Mesendoderm (in vitro differentiated cells): ENCODE data around the gene LRR1.
A peak's percentile ranks its signal among the peaks of the same experiment; 100 is the strongest.
"Not testable (repeated sequence)": the region's sequence is repeated elsewhere in the genome, so short reads cannot be mapped to it uniquely, and the experiment has no call there.

Experiments
- DNase-seq: peaks from one replicate; pipeline ENCODE4 v3.0.0; 2013
- H2AK5ac ChIP-seq: 2 replicates; pipeline ENCODE4 v1.6.1; 2013; ENCODE audit warnings: low read length, inconsistent platforms
- H2BK120ac ChIP-seq: 2 replicates; pipeline ENCODE4 v1.6.1; 2013; ENCODE audit warnings: low read depth, mild to moderate bottlenecking, low read length, moderate library complexity, mixed read lengths
- H2BK15ac ChIP-seq: replicated peaks from 2 replicates; pipeline ENCODE4 v1.6.1; 2013; ENCODE audit warnings: low read depth, mild to moderate bottlenecking, moderate library complexity
- H2BK5ac ChIP-seq: 2 replicates; pipeline ENCODE4 v1.6.1; 2013; ENCODE audit warnings: low read length, inconsistent platforms
- H3K18ac ChIP-seq: 2 replicates; pipeline ENCODE4 v1.6.1; 2013; ENCODE audit warnings: mild to moderate bottlenecking, low read length, mixed read lengths
- H3K23ac ChIP-seq: one replicate; pipeline ENCODE4 v1.6.1; 2013; ENCODE audit warnings: low read length
- H3K27ac ChIP-seq: 2 replicates; pipeline ENCODE4 v1.5.1; 2013; ENCODE audit warnings: low read depth, mild to moderate bottlenecking, inconsistent platforms, low read length, moderate library complexity
- H3K27me3 ChIP-seq: 2 replicates; pipeline ENCODE4 v1.6.1; 2013; ENCODE audit warnings: low read length, control low read depth, mild to moderate bottlenecking, inconsistent platforms; ENCODE audit not compliant: insufficient read depth, poor library complexity
- H3K36me3 ChIP-seq: 2 replicates; pipeline ENCODE4 v1.6.1; 2013; ENCODE audit warnings: low read length, inconsistent platforms; ENCODE audit not compliant: control insufficient read depth, insufficient read depth
- H3K4ac ChIP-seq: one replicate; pipeline ENCODE4 v1.6.1; 2013; ENCODE audit warnings: low read depth, mild to moderate bottlenecking, low read length, moderate library complexity
- H3K4me1 ChIP-seq: 2 replicates; pipeline ENCODE4 v1.6.1; 2013; ENCODE audit warnings: low read depth, low read length, inconsistent platforms; ENCODE audit not compliant: control insufficient read depth
- H3K4me2 ChIP-seq: 2 replicates; pipeline ENCODE4 v1.6.1; 2013; ENCODE audit warnings: low read length
- H3K4me3 ChIP-seq: 2 replicates; pipeline ENCODE4 v1.5.1; 2013; ENCODE audit warnings: mild to moderate bottlenecking, low read length
- H3K56ac ChIP-seq: one replicate; pipeline ENCODE4 v1.6.1; 2013; ENCODE audit warnings: low read length
- H3K79me1 ChIP-seq: 2 replicates; pipeline ENCODE4 v1.6.1; 2013; ENCODE audit warnings: low read length, inconsistent platforms
- H3K79me2 ChIP-seq: 2 replicates; pipeline ENCODE4 v1.6.1; 2013; ENCODE audit warnings: mild to moderate bottlenecking, low read length; ENCODE audit not compliant: control insufficient read depth, insufficient read depth
- H3K9ac ChIP-seq: 2 replicates; pipeline ENCODE4 v1.6.1; 2013; ENCODE audit warnings: low read length, inconsistent platforms
- H4K5ac ChIP-seq: one replicate; pipeline ENCODE4 v1.6.1; 2013; ENCODE audit warnings: low read length
- H4K8ac ChIP-seq: one replicate; pipeline ENCODE4 v1.6.1; 2013; ENCODE audit warnings: low read depth, mild to moderate bottlenecking, control low read depth, low read length, moderate library complexity
- WGBS: extraction: QIAGEN DNeasy Blood & Tissue Kit; methylation state at CpG from one replicate; pipeline ENCODE4 v1.1.7; 2013; ENCODE audit warnings: low lambda C conversion rate, missing lambda C conversion rate; ENCODE audit not compliant: insufficient coverage; ENCODE audit errors: extremely low coverage; 5-methylcytosine and 5-hydroxymethylcytosine counted together

Gene LRR1

DNA sequence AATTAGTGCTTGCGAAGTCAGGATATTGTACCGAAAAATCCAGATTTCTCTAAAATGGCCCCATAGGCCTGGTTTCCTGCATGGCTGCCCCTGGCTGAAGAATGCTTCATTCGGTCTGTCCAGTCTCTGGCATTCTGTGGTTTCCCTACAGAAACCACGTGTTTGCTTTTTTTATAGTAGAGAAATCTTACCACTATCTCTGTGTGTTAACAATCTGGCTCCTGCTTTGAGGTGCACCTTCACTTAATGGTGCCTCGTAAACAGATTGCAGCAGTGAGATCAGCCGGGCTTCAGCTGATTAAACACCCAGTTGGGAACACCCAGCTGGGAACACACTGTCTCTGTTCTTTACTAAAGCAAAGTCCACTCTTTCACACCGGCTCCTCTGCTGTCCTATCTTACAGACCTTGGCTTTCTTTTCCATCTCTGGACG is 43.0 kb downstream of the LRR1 start:
- Histone ChIP-seq H4K8ac (no peak overlapping the region), H2BK5ac (no peak overlapping the region), H3K79me1 (peaks cover 6% of the 10 kb centered on the region), H2BK15ac (no peak overlapping the region), H3K27me3 (no peaks in the 10 kb centered on the region), H3K4me3 (no peak overlapping the region), H2BK120ac (no peak overlapping the region), H3K36me3 (no peaks in the 10 kb centered on the region), H2AK5ac (no peak overlapping the region), H3K18ac (no peak overlapping the region), H3K4me2 (no peak overlapping the region), H3K27ac (no peak overlapping the region), H3K4ac (no peak overlapping the region), H3K4me1 (no peaks in the 10 kb centered on the region), H3K23ac (no peak overlapping the region), H3K56ac (no peak overlapping the region), H4K5ac (no peak overlapping the region), H3K9ac (no peak overlapping the region), H3K79me2 (peaks cover 7% of the 10 kb centered on the region)
- WGBS, result no CpG with 5 or more reads among the region's 8 CpGs
- DNase-seq, result peak; percentile 13

DNA sequence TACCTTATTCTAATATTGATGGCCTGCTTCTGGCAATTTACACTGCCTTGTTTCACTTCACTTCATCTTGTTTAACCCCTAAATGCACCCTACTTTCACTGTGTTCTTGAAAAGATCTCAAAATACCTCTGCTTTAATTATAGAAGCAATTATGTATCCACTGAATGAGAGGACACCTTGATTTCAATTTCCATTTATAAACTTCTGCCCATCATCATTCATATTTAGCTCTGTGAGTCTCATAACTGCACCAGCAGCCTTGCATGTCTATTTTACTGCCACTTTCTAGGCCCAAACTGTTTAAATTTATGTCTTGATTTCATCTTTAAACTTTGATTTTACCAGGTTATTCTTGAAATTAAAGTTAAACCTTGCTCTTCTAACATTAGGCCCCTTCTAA is 43.4 kb downstream of the LRR1 start:
- no peak overlapping the region for H3K4me2 ChIP-seq
- no peak overlapping the region for H3K4ac ChIP-seq
- no peak overlapping the region for H2AK5ac ChIP-seq
- H4K5ac ChIP-seq, result no peak overlapping the region
- DNase-seq, result no peak
- peaks cover 5% of the 10 kb centered on the region for H3K79me1 ChIP-seq
- no peak overlapping the region for H3K56ac ChIP-seq
- H4K8ac ChIP-seq, result no peak overlapping the region
- H3K23ac ChIP-seq, result no peak overlapping the region
- no peak overlapping the region for H2BK5ac ChIP-seq
- H3K79me2 ChIP-seq, result peaks cover 5% of the 10 kb centered on the region
- no peak overlapping the region for H3K9ac ChIP-seq
- H3K36me3 ChIP-seq, result peaks cover 1% of the 10 kb centered on the region
- no peak overlapping the region for H2BK120ac ChIP-seq
- no peak overlapping the region for H3K27ac ChIP-seq
- H3K27me3 ChIP-seq, result no peaks in the 10 kb centered on the region
- H3K4me3 ChIP-seq, result no peak overlapping the region
- no peaks in the 10 kb centered on the region for H3K4me1 ChIP-seq
- H2BK15ac ChIP-seq, result no peak overlapping the region
- H3K18ac ChIP-seq, result no peak overlapping the region

DNA sequence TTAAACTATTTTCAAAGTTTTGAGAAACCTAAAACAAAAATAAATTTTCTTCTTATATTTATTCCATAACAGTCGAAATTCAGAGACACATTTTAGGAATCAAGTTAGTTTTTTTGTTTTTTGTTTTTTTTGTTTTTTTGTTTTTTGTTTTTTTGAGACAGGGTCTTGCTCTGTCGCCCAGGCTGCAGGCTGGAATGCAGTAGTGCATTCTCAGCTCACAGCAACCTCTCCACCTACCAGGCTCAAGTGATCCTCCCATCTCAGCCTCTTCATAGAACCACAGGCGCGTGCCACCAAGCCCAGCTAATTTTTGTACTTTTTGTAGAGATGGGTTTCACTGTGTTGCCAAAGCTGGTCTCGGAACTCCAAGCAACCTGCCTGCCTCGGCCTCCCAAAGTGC is 54.8 kb downstream of the LRR1 start:
- H3K27ac ChIP-seq, result no peak overlapping the region
- H3K36me3 ChIP-seq, result peaks cover under 1% of the 10 kb centered on the region
- H3K79me1 ChIP-seq, result no peaks in the 10 kb centered on the region
- H3K4me3 ChIP-seq, result no peak overlapping the region
- DNase-seq, result no peak
- no peak overlapping the region for H2BK15ac ChIP-seq
- H3K18ac ChIP-seq, result no peak overlapping the region
- no peak overlapping the region for H3K23ac ChIP-seq
- no peak overlapping the region for H4K5ac ChIP-seq
- H2BK120ac ChIP-seq, result no peak overlapping the region
- no peak overlapping the region for H3K9ac ChIP-seq
- H3K4me2 ChIP-seq, result no peak overlapping the region
- H3K27me3 ChIP-seq, result no peaks in the 10 kb centered on the region
- no peak overlapping the region for H2BK5ac ChIP-seq
- no peak overlapping the region for H4K8ac ChIP-seq
- WGBS, result 100% methylated on average over 1 of the region's 6 CpGs
- H3K4me1 ChIP-seq, result no peaks in the 10 kb centered on the region
- no peak overlapping the region for H3K4ac ChIP-seq
- no peak overlapping the region for H3K56ac ChIP-seq
- H2AK5ac ChIP-seq, result no peak overlapping the region
- H3K79me2 ChIP-seq, result no peaks in the 10 kb centered on the region

DNA sequence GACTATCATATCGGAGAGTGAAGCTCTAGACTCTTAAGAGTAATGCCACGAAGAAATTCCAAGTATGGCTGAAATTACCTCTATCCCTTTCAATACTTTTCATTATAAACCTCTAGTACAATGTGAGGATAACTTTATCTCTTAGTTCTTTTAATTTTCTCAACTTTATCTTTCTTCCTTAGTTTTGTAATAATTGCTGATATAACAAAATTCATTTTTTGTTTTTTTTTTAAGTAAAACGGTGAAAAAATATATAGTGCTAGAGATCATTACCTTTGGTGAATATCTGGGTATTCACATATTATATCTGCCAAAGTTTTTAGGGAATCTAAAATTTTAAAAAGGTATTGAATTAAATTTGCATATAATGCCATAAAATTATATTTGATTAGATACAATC is 55.8 kb downstream of the LRR1 start:
- no peak overlapping the region for H4K8ac ChIP-seq
- H3K79me2 ChIP-seq, result no peaks in the 10 kb centered on the region
- WGBS, result 100% methylated on average over 1 of the region's 3 CpGs
- no peaks in the 10 kb centered on the region for H3K27me3 ChIP-seq
- no peaks in the 10 kb centered on the region for H3K36me3 ChIP-seq
- DNase-seq, result no peak
- H2BK5ac ChIP-seq, result no peak overlapping the region
- H3K79me1 ChIP-seq, result no peaks in the 10 kb centered on the region
- H4K5ac ChIP-seq, result no peak overlapping the region
- no peak overlapping the region for H2BK120ac ChIP-seq
- no peak overlapping the region for H3K4me3 ChIP-seq
- H3K27ac ChIP-seq, result no peak overlapping the region
- H2AK5ac ChIP-seq, result no peak overlapping the region
- H3K18ac ChIP-seq, result no peak overlapping the region
- no peaks in the 10 kb centered on the region for H3K4me1 ChIP-seq
- H3K56ac ChIP-seq, result no peak overlapping the region
- H3K4ac ChIP-seq, result no peak overlapping the region
- no peak overlapping the region for H3K9ac ChIP-seq
- no peak overlapping the region for H3K4me2 ChIP-seq
- H3K23ac ChIP-seq, result no peak overlapping the region
- H2BK15ac ChIP-seq, result no peak overlapping the region

DNA sequence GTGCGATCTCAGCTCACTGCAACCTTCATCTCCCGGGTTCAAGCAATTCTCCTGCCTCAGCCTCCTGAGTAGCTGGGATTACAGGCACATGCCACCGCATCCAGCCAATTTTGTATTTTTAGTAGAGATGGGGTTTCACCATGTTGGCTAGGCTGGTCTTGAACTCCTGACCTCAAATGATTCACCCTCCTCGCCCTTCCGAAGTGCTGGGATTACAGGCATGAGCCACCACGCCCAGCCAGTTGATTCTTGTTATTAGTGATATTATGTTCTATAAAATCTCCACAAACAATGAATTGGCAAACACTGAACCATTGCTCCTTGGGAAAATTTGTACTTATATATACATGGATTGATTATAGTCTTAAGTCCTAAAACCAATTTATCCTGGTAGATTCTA is 58.8 kb downstream of the LRR1 start:
- not testable (repeated sequence) for H3K23ac ChIP-seq, H2AK5ac ChIP-seq, H3K4me3 ChIP-seq, DNase-seq, H2BK5ac ChIP-seq, H3K79me2 ChIP-seq, H3K9ac ChIP-seq, H3K79me1 ChIP-seq, H2BK15ac ChIP-seq, H3K4me2 ChIP-seq, H4K5ac ChIP-seq, H4K8ac ChIP-seq, H2BK120ac ChIP-seq, H3K27me3 ChIP-seq, H3K18ac ChIP-seq, H3K27ac ChIP-seq, H3K4me1 ChIP-seq, H3K36me3 ChIP-seq, H3K4ac ChIP-seq, H3K56ac ChIP-seq
- WGBS, result no CpG with 5 or more reads among the region's 6 CpGs

DNA sequence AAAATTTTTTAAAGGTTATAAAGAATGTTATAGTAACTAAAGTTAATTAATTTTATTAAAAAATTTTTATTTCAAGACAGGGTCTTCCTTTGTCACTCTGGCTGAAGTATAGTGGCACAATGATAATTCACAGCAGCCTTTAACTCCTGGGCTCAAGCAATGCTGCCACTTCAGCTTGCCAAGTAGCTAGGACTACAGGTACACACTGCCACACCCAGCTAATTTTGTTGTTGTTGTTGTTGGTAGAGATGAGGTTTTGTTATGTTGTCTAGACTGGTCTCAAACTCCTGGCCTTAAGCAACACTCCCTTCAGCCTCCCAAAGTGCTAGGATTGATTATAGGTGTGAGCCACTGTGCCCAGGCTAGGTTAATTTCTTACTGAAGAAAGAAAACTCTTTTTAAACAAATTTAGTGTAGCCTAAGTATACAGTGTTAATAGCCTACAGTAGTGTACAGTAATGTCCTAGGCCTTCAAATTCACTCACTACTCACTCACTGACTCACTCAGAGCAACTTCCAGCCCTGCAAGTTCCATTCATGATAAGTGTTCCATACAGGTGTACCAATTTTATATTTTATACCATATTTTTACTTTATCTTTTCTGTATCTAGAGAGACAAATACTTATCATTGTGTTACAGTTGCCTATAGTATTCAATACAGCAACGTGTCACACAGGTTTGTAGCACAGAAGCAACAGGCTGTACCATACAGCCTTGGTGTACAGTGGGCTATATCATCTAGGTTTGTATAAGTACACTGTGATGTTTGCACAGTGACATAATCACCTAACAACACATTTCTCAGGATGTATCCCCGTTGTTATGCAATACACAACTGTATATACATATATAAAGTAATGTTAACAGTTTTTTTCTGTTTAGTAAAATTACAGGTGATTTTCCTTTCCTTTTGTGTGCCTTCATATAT is 61.1 kb downstream of the LRR1 start:
- H3K23ac ChIP-seq, result no peak overlapping the region
- H3K4me3 ChIP-seq, result no peak overlapping the region
- H2BK5ac ChIP-seq, result no peak overlapping the region
- H3K36me3 ChIP-seq, result no peaks in the 10 kb centered on the region
- no peak overlapping the region for H2BK15ac ChIP-seq
- no peak overlapping the region for H2AK5ac ChIP-seq
- H3K4me2 ChIP-seq, result no peak overlapping the region
- no peak overlapping the region for H4K5ac ChIP-seq
- H2BK120ac ChIP-seq, result no peak overlapping the region
- no peak overlapping the region for H4K8ac ChIP-seq
- H3K18ac ChIP-seq, result no peak overlapping the region
- no peaks in the 10 kb centered on the region for H3K4me1 ChIP-seq
- no peak overlapping the region for H3K56ac ChIP-seq
- DNase-seq, result no peak
- H3K4ac ChIP-seq, result no peak overlapping the region
- H3K79me2 ChIP-seq, result no peaks in the 10 kb centered on the region
- no peaks in the 10 kb centered on the region for H3K79me1 ChIP-seq
- H3K9ac ChIP-seq, result no peak overlapping the region
- H3K27ac ChIP-seq, result no peak overlapping the region
- no peaks in the 10 kb centered on the region for H3K27me3 ChIP-seq
- WGBS, result no CpG with 5 or more reads among the region's 2 CpGs
